Measurements from ENCODE around the gene SDR9C7. TPM values are rescaled to one million over a fixed set of nuclear protein-coding genes. Genes with fewer than 3 reads are reported as not detected.

Gene SDR9C7
- total and polyA plus RNA-seq, 2 of the 8 experiments (the other 6 are each of a cell fraction or from before 2014, with no cell fraction given) = 0.11 TPM; not detected in 1

DNA sequence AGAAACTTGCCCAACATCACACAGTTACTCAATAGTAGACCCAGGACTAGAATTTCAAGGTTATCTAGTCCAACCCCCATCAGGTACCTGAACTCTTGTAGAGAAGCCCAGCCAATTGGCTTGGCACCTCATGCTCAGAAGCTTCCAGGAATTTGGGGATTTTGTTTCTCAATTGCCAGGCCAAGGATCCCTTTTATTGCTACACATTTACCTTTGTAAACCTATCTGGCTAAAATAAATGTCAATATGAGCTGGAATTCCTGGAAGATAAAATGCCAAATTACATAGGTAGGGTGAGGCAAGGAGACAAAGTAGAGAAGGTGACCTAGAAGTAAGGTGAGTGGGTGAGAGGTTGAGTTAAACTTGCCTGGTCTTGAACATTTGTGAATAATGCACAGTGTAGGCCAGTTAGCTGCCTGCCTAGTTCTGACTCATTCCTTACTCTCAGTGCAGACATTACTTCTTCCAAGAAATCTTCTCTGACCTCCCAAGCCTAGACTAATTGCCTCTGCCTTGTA is 36.3 kb downstream of the SDR9C7 start (continued):
- no peak for TF ChIP-seq KDM1A (IDR thresholded peaks at IDR 0.05; ENCODE audit: borderline replicate concordance, low read length)
- no peak for TF ChIP-seq TAF1 (IDR thresholded peaks at IDR 0.05; ENCODE audit: low read depth, low read length)

Data from H1 (cell line).